HepG2 (cell line): Measurements from ENCODE around the gene MMP24OS. TPM values are rescaled to one million over a fixed set of nuclear protein-coding genes. Genes with fewer than 3 reads are reported as not detected.
A peak's percentile ranks its signal among the peaks of the same experiment; 100 is the strongest.

Experiments
- ATAC-seq: fragments of 200-7000 bp; cut with Tn5 transposase; 3 replicates; pipeline ENCODE4 v1.9.1; 2020; ENCODE audit warnings: mild to moderate bottlenecking, moderate library complexity
- BruUV-seq: library from RNA; stranded (reverse); fragments of 400-500 nt; replicated peaks from 2 replicates; lab custom pipeline; 2021; lab: Mats Ljungman, UMichigan
- CTCF ChIA-PET: fragments of 300-600 bp; formaldehyde crosslinking; extraction: SDS; loops from one replicate; lab custom pipeline; 2021; ENCODE audit warnings: low total read pairs, inconsistent platforms, low intra/inter-chr PET ratio; lab: Yijun Ruan, JAX
- POLR2A ChIA-PET: fragments of 350-600 bp; sonication (Branson Sonifier 250); formaldehyde crosslinking; loops from one replicate; lab custom pipeline; 2020; ENCODE audit warnings: antibody characterized with exemption, inconsistent platforms; lab: Yijun Ruan, JAX
- DNase-seq: peaks from one replicate; pipeline ENCODE4 v3.0.0-alpha.2; 2015; ENCODE audit warnings: low spot score
- FAIRE-seq: peaks from 3 replicates; lab custom pipeline; 2011; peaks lifted over from hg19 to GRCh38; lab: Jason Lieb, UNC
- H2AFZ ChIP-seq: one replicate; pipeline ENCODE4 v1.6.1; 2011; ENCODE audit warnings: low read length, inconsistent platforms
- H3K27ac ChIP-seq: fragments of 300-600 bp; 3 replicates; pipeline ENCODE4 v1.8.0; 2011; ENCODE audit warnings: mixed run types, mild to moderate bottlenecking, mixed read lengths, low read length, inconsistent platforms; ENCODE audit not compliant: insufficient read depth; ENCODE audit errors: extremely low read length
- H3K27me3 ChIP-seq, 2 experiments: fragments of 200-600 bp in 1 of 2; 2 replicates in 1 of 2; 3 replicates in 1 of 2; pipeline versions ENCODE4 v1.6.0 to v1.8.0; 2011; ENCODE audit warnings: low read length in 2 of 2, mild to moderate bottlenecking in 2 of 2, moderate library complexity in 2 of 2, inconsistent platforms in 1 of 2; ENCODE audit not compliant: insufficient read depth in 2 of 2, control insufficient read depth in 1 of 2
- H3K36me3 ChIP-seq, 2 experiments: fragments of 200-600 bp in 1 of 2; replicated peaks in 1 of 2; 2 replicates in 1 of 2; 3 replicates in 1 of 2; pipeline versions ENCODE4 v1.5.1 to v1.8.0; 2011; ENCODE audit warnings: low read length in 2 of 2, inconsistent platforms in 1 of 2; ENCODE audit not compliant: insufficient read depth in 2 of 2, control insufficient read depth in 1 of 2
- H3K4me1 ChIP-seq: 2 replicates; pipeline ENCODE4 v1.5.1; 2012; ENCODE audit warnings: low read length, inconsistent platforms; ENCODE audit not compliant: insufficient read depth
- H3K4me2 ChIP-seq: 2 replicates; pipeline ENCODE4 v1.6.0; 2011; ENCODE audit warnings: low read depth, low read length, inconsistent platforms
- H3K4me3 ChIP-seq, 3 experiments: fragments of 200-600 bp in 1 of 3; sonication (generic), shearing (Covaris generic) in 1 of 3; replicated peaks in 1 of 3; 2 replicates each; pipeline ENCODE4 v1.5.1; 2011 to 2016; ENCODE audit warnings: low read length in 3 of 3, inconsistent platforms in 2 of 3, low read depth in 2 of 3, mild to moderate bottlenecking in 2 of 3, control low read depth in 1 of 3, mixed read lengths in 1 of 3; ENCODE audit not compliant: insufficient read depth in 1 of 3
- H3K79me2 ChIP-seq: one replicate; pipeline ENCODE4 v1.6.1; 2011; ENCODE audit warnings: low read length, inconsistent platforms; ENCODE audit not compliant: insufficient read depth
- H3K9ac ChIP-seq: 2 replicates; pipeline ENCODE4 v1.6.0; 2011; ENCODE audit warnings: mild to moderate bottlenecking, low read depth, low read length, inconsistent platforms; ENCODE audit not compliant: insufficient read depth
- H3K9me3 ChIP-seq: 2 replicates; pipeline ENCODE4 v1.5.1; 2012; ENCODE audit warnings: mild to moderate bottlenecking, low read length
- H4K20me1 ChIP-seq: 2 replicates; pipeline ENCODE4 v1.6.0; 2011; ENCODE audit warnings: inconsistent platforms, mild to moderate bottlenecking, low read length, moderate library complexity; ENCODE audit not compliant: insufficient read depth
- BORCS8-MEF2B ChIP-seq: sonication (generic); formaldehyde crosslinking; IDR thresholded peaks from 2 replicates; pipeline ENCODE4 v1.8.0; 2022; ENCODE audit warnings: mild to moderate bottlenecking, missing genetic modification reagents
- DPF2 ChIP-seq: sonication (generic); formaldehyde crosslinking; IDR thresholded peaks from 2 replicates; pipeline ENCODE4 v1.4.0; 2020; ENCODE audit warnings: mild to moderate bottlenecking, low read depth, missing genetic modification reagents, borderline replicate concordance
- HCFC1 ChIP-seq: fragments of 150-350 bp; IDR thresholded peaks from 2 replicates; pipeline ENCODE4 v1.6.1; 2014; ENCODE audit warnings: low read depth, low read length
- HES4 ChIP-seq: sonication (generic); formaldehyde crosslinking; IDR thresholded peaks from 2 replicates; pipeline ENCODE4 v1.9.0; 2021; ENCODE audit warnings: mild to moderate bottlenecking, missing genetic modification reagents, borderline replicate concordance
- KDM2A ChIP-seq: sonication (generic); formaldehyde crosslinking; IDR thresholded peaks from 2 replicates; pipeline ENCODE4 v1.4.0; 2020; ENCODE audit warnings: low read depth, missing genetic modification reagents, borderline replicate concordance
- MEF2D ChIP-seq: sonication (generic); formaldehyde crosslinking; IDR thresholded peaks from 2 replicates; pipeline ENCODE4 v1.5.1; 2020; ENCODE audit warnings: mild to moderate bottlenecking, missing genetic modification reagents
- PAF1 ChIP-seq: IDR thresholded peaks from 2 replicates; pipeline ENCODE4 v1.6.1; 2016; ENCODE audit warnings: missing genetic modification reagents, missing compliant biosample characterization
- POLR2A ChIP-seq, 2 experiments: IDR thresholded peaks; 2 replicates each; pipeline ENCODE4 v1.6.1; 2011; ENCODE audit warnings: low read depth in 2 of 2, low read length in 2 of 2, mild to moderate bottlenecking in 1 of 2, moderate library complexity in 1 of 2; ENCODE audit not compliant: insufficient read depth in 1 of 2
- RARG ChIP-seq: sonication (generic); formaldehyde crosslinking; IDR thresholded peaks from 2 replicates; pipeline ENCODE4 v1.4.0; 2020; ENCODE audit warnings: low read depth, mild to moderate bottlenecking, missing genetic modification reagents
- RFX5 ChIP-seq: IDR thresholded peaks from 2 replicates; pipeline ENCODE4 v1.6.1; 2011; ENCODE audit warnings: low read depth, low read length, improper control_type of control experiment
- YEATS2 ChIP-seq: sonication (generic); formaldehyde crosslinking; IDR thresholded peaks from 2 replicates; pipeline ENCODE4 v1.4.0; 2020; ENCODE audit warnings: missing genetic modification reagents, borderline replicate concordance
- ZNF350 ChIP-seq: sonication (generic); formaldehyde crosslinking; IDR thresholded peaks from 2 replicates; pipeline ENCODE4 v1.4.0; 2020; ENCODE audit warnings: mild to moderate bottlenecking, low read depth, missing genetic modification reagents, borderline replicate concordance
- ZNF615 ChIP-seq: sonication (generic); formaldehyde crosslinking; IDR thresholded peaks from 2 replicates; pipeline ENCODE4 v1.5.0; 2020; ENCODE audit warnings: mild to moderate bottlenecking, missing genetic modification reagents, borderline replicate concordance
- ZNF749 ChIP-seq: sonication (generic); formaldehyde crosslinking; IDR thresholded peaks from 2 replicates; pipeline ENCODE4 v1.8.0; 2022; ENCODE audit warnings: mild to moderate bottlenecking, missing genetic modification reagents, moderate library complexity, borderline replicate concordance
- ZNF816 ChIP-seq: sonication (generic); formaldehyde crosslinking; IDR thresholded peaks from 2 replicates; pipeline ENCODE4 v1.8.0; 2022; ENCODE audit warnings: missing genetic modification reagents, mild to moderate bottlenecking, borderline replicate concordance
- WGBS: methylation state at CpG from one replicate; pipeline ENCODE4 v1.1.6; 2017; ENCODE audit warnings: low lambda C conversion rate; 5-methylcytosine and 5-hydroxymethylcytosine counted together
- in situ Hi-C: cut with HindIII; loops from 2 replicates; pipeline ENCODE4 v1.10.0; 2017; ENCODE audit warnings: low pct_unique_long_range_greater_than_20kb; ENCODE audit not compliant: extremely low pct_ligation_motif_present
- intact Hi-C: fragments of 100-400 bp; cut with micrococcal nuclease; formaldehyde crosslinking; loops from one replicate; pipeline ENCODE4 v1.10.0; 2022; ENCODE audit not compliant: unreplicated experiment
- polyA plus RNA-seq, 8 experiments: library from polyadenylated mRNA; depleted of rRNA in 3 of 8; stranded (reverse) in 7 of 8; unstranded in 1 of 8; fragments of >200 nt; fragmentation: Illumina TruSeq in 4 of 8; extraction: Trizol in 4 of 8; gene quantifications; 2 replicates each; pipeline versions ENCODE4 v1.2.1 to v1.2.3, GENCODE V29; 2011 to 2016; ENCODE audit warnings: low read depth in 4 of 8, missing spikeins in 1 of 8, mixed read lengths in 1 of 8; ENCODE audit not compliant: insufficient read depth in 1 of 8
- total RNA-seq, 5 experiments: library from RNA; depleted of rRNA; stranded (reverse); fragments of >200 nt; fragmentation: Illumina TruSeq; extraction: Trizol; gene quantifications; 2 replicates each; pipeline ENCODE4 v1.2.3, GENCODE V29; 2016; ENCODE audit warnings: low read depth in 1 of 5
- TF ChIP-seq, protein P1 (sequence below): sonication (generic); formaldehyde crosslinking; IDR thresholded peaks from 2 replicates; pipeline ENCODE4 v1.9.0; 2022; ENCODE audit warnings: missing genetic modification reagents, mild to moderate bottlenecking, borderline replicate concordance

MMP24OS gene
- total and polyA plus RNA-seq, 2 of the 13 experiments (the other 11 are each of a cell fraction or from before 2014, with no cell fraction given) = 6.0 to 8.5 TPM

DNA sequence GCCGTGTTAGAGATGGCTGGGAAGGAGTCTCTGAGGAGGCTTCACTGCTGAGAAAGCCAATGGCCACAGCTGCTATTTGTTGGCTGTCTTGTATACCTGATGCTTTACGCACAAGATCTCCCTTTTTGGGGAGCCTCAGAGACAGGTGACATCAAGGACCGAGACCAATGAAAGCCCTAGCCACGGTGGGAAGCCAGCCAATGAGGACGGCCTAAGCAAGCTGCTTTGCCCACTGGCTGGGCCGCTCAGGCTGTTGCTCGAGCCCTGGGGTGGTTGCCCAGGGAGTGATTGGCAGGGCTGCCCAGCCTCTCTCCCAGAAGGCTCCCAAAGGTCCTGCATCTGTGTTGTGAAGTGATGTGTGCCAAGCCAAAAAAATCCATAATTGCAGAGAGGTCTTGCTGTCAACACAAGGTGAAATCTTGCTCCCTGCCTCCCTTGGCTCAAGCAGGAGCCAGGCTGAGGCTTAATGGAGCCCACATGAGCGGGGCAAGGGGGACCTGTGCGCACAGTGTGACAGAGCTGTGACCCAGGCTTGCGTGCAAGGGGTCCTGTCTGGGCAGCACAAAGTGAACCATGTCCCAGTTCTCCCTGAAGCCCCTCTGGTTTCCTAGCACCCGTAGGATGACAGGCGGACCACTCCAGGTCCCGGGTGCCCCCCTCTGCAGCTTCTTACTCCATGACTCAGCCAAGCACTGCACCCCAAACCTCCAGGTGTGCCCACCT is 4.3 kb downstream of the MMP24OS start (continued):
- TF ChIP-seq DPF2 (CRISPR knock-in tag) = no peak
- 0 out of 2 replicates have a peak, but pooled peaks have one; percentile 25 for TF ChIP-seq MEF2D
- no peak for TF ChIP-seq RARG (CRISPR knock-in tag)
- TF ChIP-seq ZNF749 (CRISPR knock-in tag) = no peak
- no peak for TF ChIP-seq YEATS2 (CRISPR knock-in tag)
- peak; percentile 46; the same call in 1 of the 2 replicates for TF ChIP-seq ZNF350 (CRISPR knock-in tag)
- TF ChIP-seq PAF1 (CRISPR knock-in tag) = no peak
- TF ChIP-seq KDM2A (CRISPR knock-in tag) = peak; percentile 46; the same call in 1 of the 2 replicates
- TF ChIP-seq RFX5 = peak; percentile 85
- TF ChIP-seq, protein P1, sequence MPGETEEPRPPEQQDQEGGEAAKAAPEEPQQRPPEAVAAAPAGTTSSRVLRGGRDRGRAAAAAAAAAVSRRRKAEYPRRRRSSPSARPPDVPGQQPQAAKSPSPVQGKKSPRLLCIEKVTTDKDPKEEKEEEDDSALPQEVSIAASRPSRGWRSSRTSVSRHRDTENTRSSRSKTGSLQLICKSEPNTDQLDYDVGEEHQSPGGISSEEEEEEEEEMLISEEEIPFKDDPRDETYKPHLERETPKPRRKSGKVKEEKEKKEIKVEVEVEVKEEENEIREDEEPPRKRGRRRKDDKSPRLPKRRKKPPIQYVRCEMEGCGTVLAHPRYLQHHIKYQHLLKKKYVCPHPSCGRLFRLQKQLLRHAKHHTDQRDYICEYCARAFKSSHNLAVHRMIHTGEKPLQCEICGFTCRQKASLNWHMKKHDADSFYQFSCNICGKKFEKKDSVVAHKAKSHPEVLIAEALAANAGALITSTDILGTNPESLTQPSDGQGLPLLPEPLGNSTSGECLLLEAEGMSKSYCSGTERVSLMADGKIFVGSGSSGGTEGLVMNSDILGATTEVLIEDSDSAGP (CRISPR knock-in tag) = peak; percentile 29; the same call in 1 of the 2 replicates
- 0 out of 4 replicates have a peak, but pooled peaks of 1 of the 2 experiments have one; percentile 3 for TF ChIP-seq POLR2A (IDR thresholded peaks at IDR 0.05; ENCODE audit: insufficient read depth in 1 of 2, low read depth in 2 of 2, low read length in 2 of 2)

DNA sequence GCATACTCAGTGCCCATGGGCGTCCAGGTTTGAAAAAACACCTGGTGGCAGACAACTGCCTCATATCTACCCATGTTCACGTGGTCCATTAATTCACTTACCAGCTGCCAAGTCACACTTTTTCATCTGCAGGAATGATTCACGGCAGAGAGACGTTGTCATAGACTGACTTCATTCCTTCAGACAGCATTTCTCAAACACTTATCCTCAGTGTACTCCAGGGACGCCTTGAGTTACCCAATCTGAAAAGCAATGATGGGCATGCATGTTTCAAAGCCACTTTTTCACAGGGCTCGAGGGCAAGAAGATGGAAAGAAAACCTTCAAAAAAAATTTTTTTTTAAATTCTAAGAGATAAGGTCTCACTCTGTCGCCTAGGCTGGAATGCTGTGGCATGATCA is 6.0 kb downstream of the MMP24OS start:
- Histone ChIP-seq H4K20me1 (no peaks in the 10 kb centered on the region), H2AFZ (no peak overlapping the region), H3K4me1 (peaks cover 10% of the 10 kb centered on the region), H3K27ac (no peak overlapping the region), H3K9me3 (no peaks in the 10 kb centered on the region), H3K9ac (no peak overlapping the region), H3K4me3 (no peak overlapping the region), H3K4me2 (no peak overlapping the region), H3K27me3 (no peaks in the 10 kb centered on the region), H3K36me3 (peaks cover 3 to 5% of the 10 kb centered on the region in 2 experiments; a peak in 4 of 5 replicates), H3K79me2 (no peaks in the 10 kb centered on the region)
- whole genome bisulfite sequencing = 82% methylated on average over 7 of the region's 7 CpGs
- in situ Hi-C loops (no loop called here), intact Hi-C loops (no loop called here)
- ATAC-seq (no peak), DNase-seq (no peak), FAIRE-seq (peak; percentile 49)
- no TSS peak for BruUV-seq
- CTCF ChIA-PET = no interaction called here
- POLR2A ChIA-PET = interaction anchor here (8.8 kb wide), 1 partner anchor 12 kb away, joined by 80 read pairs; the partner anchor contains the start of gene EIF6
- TF ChIP-seq ZNF615 (CRISPR knock-in tag) (no peak), HES4 (CRISPR knock-in tag) (no peak), HCFC1 (no peak), BORCS8-MEF2B (CRISPR knock-in tag) (0 out of 2 replicates have a peak, but pooled peaks have one; percentile 8), ZNF816 (CRISPR knock-in tag) (no peak)
